ACC112 (cell line): ENCODE results near the gene SIGLEC14.
A peak's percentile ranks its signal among the peaks of the same experiment; 100 is the strongest.

ENCODE experiments used
- H2AFZ ChIP-seq: fragments of 200-600 bp; sonication (generic); one replicate; pipeline ENCODE4 v1.6.0; 2017; ENCODE audit warnings: antibody characterized with exemption, low read length; ENCODE audit not compliant: unreplicated experiment
- H3K27ac ChIP-seq: fragments of 200-600 bp; sonication (generic); 2 replicates; pipeline ENCODE4 v1.5.1; 2014; ENCODE audit warnings: low read depth, mild to moderate bottlenecking, antibody characterized with exemption, low read length, moderate library complexity
- H3K27me3 ChIP-seq: fragments of 200-600 bp; sonication (generic); 2 replicates; pipeline ENCODE4 v1.6.1; 2014; ENCODE audit warnings: mild to moderate bottlenecking, antibody characterized with exemption, low read length, moderate library complexity, mixed read lengths; ENCODE audit not compliant: insufficient read depth
- H3K36me3 ChIP-seq: fragments of 200-600 bp; sonication (generic); 2 replicates; pipeline ENCODE4 v1.6.1; 2016; ENCODE audit warnings: mild to moderate bottlenecking, antibody characterized with exemption, low read length, moderate library complexity, mixed read lengths; ENCODE audit not compliant: insufficient read depth
- H3K4me1 ChIP-seq: fragments of 200-600 bp; sonication (generic); one replicate; pipeline ENCODE4 v1.6.1; 2016; ENCODE audit warnings: low read length, mixed read lengths; ENCODE audit not compliant: insufficient read depth, unreplicated experiment, control insufficient read depth
- H3K4me3 ChIP-seq: fragments of 200-600 bp; sonication (generic); 2 replicates; pipeline ENCODE4 v1.5.1; 2014; ENCODE audit warnings: mild to moderate bottlenecking, low read depth, low read length
- H3K79me2 ChIP-seq: fragments of 200-600 bp; sonication (generic); one replicate; pipeline ENCODE4 v1.6.0; 2016; ENCODE audit warnings: low read length; ENCODE audit not compliant: control insufficient read depth, unreplicated experiment, insufficient read depth

The SIGLEC14 gene

DNA sequence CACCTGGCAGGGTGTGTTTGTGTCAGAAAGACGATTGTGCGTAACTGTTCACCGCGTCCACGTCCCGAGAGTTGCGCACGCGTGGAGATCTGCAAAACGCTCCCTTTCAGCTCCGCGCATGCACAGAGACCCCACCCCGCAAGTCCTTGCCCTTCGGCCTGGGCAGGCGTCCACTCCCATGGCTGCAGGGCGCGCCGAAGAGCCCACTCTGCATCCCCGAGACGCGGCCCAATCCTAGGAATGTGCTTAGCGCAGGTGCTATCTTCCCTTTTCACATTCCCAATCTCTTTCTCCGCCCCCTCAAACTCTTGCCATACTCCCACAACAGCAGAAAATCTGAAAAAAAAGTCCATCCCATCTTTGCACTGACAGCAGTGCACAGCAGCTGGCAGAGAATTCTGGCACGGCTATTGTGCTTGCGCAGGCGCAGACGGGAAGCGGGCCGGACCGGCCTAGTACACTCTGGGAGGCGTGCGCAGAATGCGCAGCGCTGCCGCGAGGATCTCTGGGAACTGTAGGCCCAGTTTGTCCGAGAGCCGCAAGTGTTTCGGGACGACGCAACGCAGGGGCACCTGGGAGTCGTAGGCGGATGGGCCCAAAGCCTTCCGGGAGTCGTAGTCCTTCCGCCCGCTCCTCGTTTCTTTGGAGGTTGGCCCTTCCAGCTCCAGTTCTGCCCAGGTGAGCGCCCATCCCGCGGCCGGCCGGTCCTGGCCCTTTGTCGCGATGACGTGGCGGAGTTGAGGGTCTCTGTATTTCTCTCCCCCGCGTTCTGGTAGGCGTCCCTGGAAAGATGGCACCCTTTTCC lies 52.5 kb downstream of the SIGLEC14 start:
- peak overlapping the region; percentile 98 for H2AFZ ChIP-seq
- H3K27me3 ChIP-seq = no peaks in the 10 kb centered on the region
- H3K79me2 ChIP-seq = no peaks in the 10 kb centered on the region
- no peak overlapping the region for H3K27ac ChIP-seq
- no peaks in the 10 kb centered on the region for H3K36me3 ChIP-seq
- H3K4me3 ChIP-seq = peak overlapping the region; percentile 88
- peaks cover 3% of the 10 kb centered on the region for H3K4me1 ChIP-seq

DNA sequence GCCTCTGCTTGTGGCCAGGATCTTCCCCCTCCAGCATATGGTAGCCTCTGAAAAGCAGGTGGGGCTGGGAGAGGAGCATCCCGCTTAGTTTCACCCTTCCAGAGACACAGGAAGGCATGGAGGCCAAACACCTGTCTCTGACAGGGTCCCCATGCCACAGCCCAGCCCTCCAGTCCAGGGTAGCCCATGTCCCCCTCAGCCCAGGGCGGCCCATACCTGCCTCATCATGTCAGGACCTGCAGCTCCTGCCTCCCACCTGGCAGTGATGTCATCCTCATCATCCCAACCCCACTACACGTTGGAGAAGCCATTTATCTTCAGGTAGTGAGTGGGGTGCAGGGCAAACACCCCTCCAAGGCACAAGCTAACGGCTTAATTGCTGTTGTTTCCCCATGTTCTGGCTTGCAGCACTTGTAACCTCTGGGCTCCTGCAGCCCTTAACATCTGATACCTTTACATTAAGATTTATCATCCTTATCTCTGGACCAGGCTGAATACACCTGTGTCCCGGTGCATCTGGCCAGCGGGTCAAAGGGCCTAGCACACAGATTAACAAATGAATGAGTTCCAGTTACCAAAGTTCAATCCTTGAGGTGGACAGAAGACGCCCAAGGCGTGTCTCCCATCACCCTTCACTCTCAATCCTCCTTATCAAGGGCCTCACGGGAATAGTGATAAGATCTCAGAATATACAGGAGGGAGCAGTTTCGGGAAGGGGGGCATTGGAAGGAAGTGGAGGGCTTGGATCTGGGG lies 53.3 kb downstream of the SIGLEC14 start:
- H3K27me3 ChIP-seq = no peaks in the 10 kb centered on the region
- H3K79me2 ChIP-seq = no peaks in the 10 kb centered on the region
- H2AFZ ChIP-seq = peak overlapping the region; percentile 60
- peak overlapping the region; percentile 88 for H3K4me3 ChIP-seq
- no peak overlapping the region for H3K27ac ChIP-seq
- peaks cover 3% of the 10 kb centered on the region for H3K4me1 ChIP-seq
- peaks cover 3% of the 10 kb centered on the region; the same call in 1 of the 2 replicates for H3K36me3 ChIP-seq
